Left hindlimb (tissue), 1 donor: ENCODE results near the gene SLC2A4RG.
"Not testable (repeated sequence)": the region's sequence is repeated elsewhere in the genome, so short reads cannot be mapped to it uniquely, and the experiment has no call there.

Experiments used
- DNase-seq: peaks from one replicate; pipeline ENCODE4 v3.0.0-alpha.2; 2018

Gene SLC2A4RG

GRCh38 chr20:63722967-63723622 lies 16.5 kb upstream of the SLC2A4RG start:
- DNase-seq, result not testable (repeated sequence)

- DNase-seq, result not testable (repeated sequence)
Observed at GRCh38 chr20:63730189-63730733, 9.3 kb upstream of the SLC2A4RG start.

GRCh38 chr20:63731410-63731809 lies 8.2 kb upstream of the SLC2A4RG start:
- no peak for DNase-seq

GRCh38 chr20:63732118-63733095 lies 7.2 kb upstream of the SLC2A4RG start:
- DNase-seq, result no peak

- no peak for DNase-seq
Observed at GRCh38 chr20:63733117-63733516, 6.5 kb upstream of the SLC2A4RG start.

GRCh38 chr20:63733579-63734081 lies 5.9 kb upstream of the SLC2A4RG start:
- no peak for DNase-seq

- DNase-seq, result no peak
Observed at GRCh38 chr20:63734111-63734945, 5.2 kb upstream of the SLC2A4RG start.

GRCh38 chr20:63734946-63735858 lies 4.4 kb upstream of the SLC2A4RG start:
- no peak for DNase-seq

- no peak for DNase-seq
Observed at GRCh38 chr20:63735859-63736718, 3.5 kb upstream of the SLC2A4RG start, which contains the start of gene LIME1. Gene LIME1 (plus strand): TSS chr20:63736664. CDS start chr20:63737550, 886 bp downstream.

- DNase-seq, result no peak
Observed at GRCh38 chr20:63736893-63737694, 2.5 kb upstream of the SLC2A4RG start.

GRCh38 chr20:63737695-63737944 lies 2.0 kb upstream of the SLC2A4RG start:
- DNase-seq, result no peak

GRCh38 chr20:63737945-63738686 lies 1.5 kb upstream of the SLC2A4RG start:
- peak; percentile 60 for DNase-seq

- DNase-seq, result peak; percentile 76
Observed at GRCh38 chr20:63738687-63739129, 868 bp upstream of the SLC2A4RG start.

- peak; percentile 68 for DNase-seq
Observed at GRCh38 chr20:63740070-63740626, 572 bp downstream of the SLC2A4RG start.

GRCh38 chr20:63740627-63741353 lies 1.2 kb downstream of the SLC2A4RG start:
- peak; percentile 95 for DNase-seq

GRCh38 chr20:63741354-63741675 lies 1.7 kb downstream of the SLC2A4RG start:
- DNase-seq, result no peak

- DNase-seq, result peak; percentile 49
Observed at GRCh38 chr20:63741676-63742380, 2.3 kb downstream of the SLC2A4RG start.
